Effector memory CD8-positive, alpha-beta T cell (primary cell): ENCODE data around the gene KCTD15.
A peak's percentile ranks its signal among the peaks of the same experiment; 100 is the strongest.

Experiments used
- ATAC-seq: fragments of 150-1000 bp; cut with Tn5 transposase; replicated peaks from 2 replicates; pipeline ENCODE4 v1.10.0; 2021; ENCODE audit warnings: mild to moderate bottlenecking, moderate library complexity
- DNase-seq, 3 experiments: peaks; one replicate each; pipeline ENCODE4 v3.0.0; 2021
- H3K27ac Mint-ChIP-seq, 2 donors: one replicate each; pipeline ENCODE4 v1.8.0; 2022; ENCODE audit warnings: mild to moderate bottlenecking in 2 of 2, mixed read lengths in 2 of 2, moderate library complexity in 2 of 2
- H3K27me3 Mint-ChIP-seq, 2 donors: one replicate each; pipeline ENCODE4 v1.8.0; 2022; ENCODE audit warnings: mixed read lengths in 2 of 2
- H3K36me3 Mint-ChIP-seq: one replicate; pipeline ENCODE4 v1.8.0; 2022; ENCODE audit warnings: mild to moderate bottlenecking, moderate library complexity, mixed read lengths; ENCODE audit not compliant: insufficient read depth
- H3K4me1 Mint-ChIP-seq, 2 donors: one replicate each; pipeline ENCODE4 v1.8.0; 2022; ENCODE audit warnings: low read depth in 2 of 2, mixed read lengths in 2 of 2
- H3K4me3 Mint-ChIP-seq, 2 donors: one replicate each; pipeline ENCODE4 v1.8.0; 2022; ENCODE audit warnings: mild to moderate bottlenecking in 2 of 2, mixed read lengths in 2 of 2, moderate library complexity in 2 of 2
- H3K9me3 Mint-ChIP-seq, 2 donors: one replicate each; pipeline ENCODE4 v1.8.0; 2022; ENCODE audit warnings: mixed read lengths in 2 of 2

Gene KCTD15

GRCh38 chr19:33775731-33776487 lies 20.8 kb upstream of the KCTD15 start:
- H3K9me3 Mint-ChIP-seq, result no peaks in the 10 kb centered on the region
- H3K27ac Mint-ChIP-seq, result no peak overlapping the region
- H3K4me3 Mint-ChIP-seq, result no peak overlapping the region
- no peaks in the 10 kb centered on the region for H3K36me3 Mint-ChIP-seq
- no peak for ATAC-seq
- H3K4me1 Mint-ChIP-seq, result peaks cover 9 to 11% of the 10 kb centered on the region in 2 donors
- no peak for DNase-seq
- peaks cover 35 to 49% of the 10 kb centered on the region in 2 donors for H3K27me3 Mint-ChIP-seq

GRCh38 chr19:33777351-33777750 lies 19.3 kb upstream of the KCTD15 start:
- Mint-ChIP-seq H3K4me3 (no peak overlapping the region), H3K27me3 (peaks cover 36 to 54% of the 10 kb centered on the region in 2 donors), H3K36me3 (no peaks in the 10 kb centered on the region), H3K4me1 (peaks cover 10 to 11% of the 10 kb centered on the region in 2 donors), H3K9me3 (no peaks in the 10 kb centered on the region), H3K27ac (no peak overlapping the region)
- ATAC-seq (no peak), DNase-seq (no peak)

GRCh38 chr19:33777753-33778088 lies 18.9 kb upstream of the KCTD15 start:
- Mint-ChIP-seq H3K4me1 (peaks cover 11% of the 10 kb centered on the region in 2 donors), H3K27ac (no peak overlapping the region), H3K4me3 (no peak overlapping the region), H3K9me3 (no peaks in the 10 kb centered on the region), H3K36me3 (no peaks in the 10 kb centered on the region), H3K27me3 (peaks cover 40 to 58% of the 10 kb centered on the region in 2 donors)
- ATAC-seq, result no peak
- no peak for DNase-seq

- H3K9me3 Mint-ChIP-seq, result no peaks in the 10 kb centered on the region
- H3K4me3 Mint-ChIP-seq, result no peak overlapping the region
- H3K27me3 Mint-ChIP-seq, result peaks cover 40 to 59% of the 10 kb centered on the region in 2 donors
These were observed 18.4 kb upstream of the KCTD15 start for GRCh38 chr19:33778089-33778791.

GRCh38 chr19:33779849-33780248 lies 16.8 kb upstream of the KCTD15 start:
- H3K4me3 Mint-ChIP-seq, result no peak overlapping the region

More at GRCh38 chr19:33778089-33778791, 18.4 kb upstream of the KCTD15 start:
- Mint-ChIP-seq H3K4me1 (peaks cover 11% of the 10 kb centered on the region in 2 donors), H3K27ac (no peak overlapping the region), H3K36me3 (no peaks in the 10 kb centered on the region)
- DNase-seq (peak; percentile 82 to 85 (median 84)), ATAC-seq (peak; percentile 97)

GRCh38 chr19:33780251-33780650 lies 16.4 kb upstream of the KCTD15 start:
- H3K36me3 Mint-ChIP-seq, result no peaks in the 10 kb centered on the region
- DNase-seq (no peak), ATAC-seq (no peak)
- H3K4me3 Mint-ChIP-seq, result no peak overlapping the region
- peaks cover 11 to 19% of the 10 kb centered on the region in 2 donors for H3K4me1 Mint-ChIP-seq
- H3K27ac Mint-ChIP-seq, result no peak overlapping the region
- H3K27me3 Mint-ChIP-seq, result peaks cover 39 to 56% of the 10 kb centered on the region in 2 donors
- no peaks in the 10 kb centered on the region for H3K9me3 Mint-ChIP-seq

More at GRCh38 chr19:33779849-33780248, 16.8 kb upstream of the KCTD15 start:
- no peak for ATAC-seq
- Mint-ChIP-seq H3K36me3 (no peaks in the 10 kb centered on the region), H3K9me3 (no peaks in the 10 kb centered on the region), H3K27ac (no peak overlapping the region), H3K4me1 (peaks cover 11 to 15% of the 10 kb centered on the region in 2 donors), H3K27me3 (peaks cover 40 to 59% of the 10 kb centered on the region in 2 donors)
- no peak for DNase-seq

- H3K4me1 Mint-ChIP-seq, result peaks cover 13 to 24% of the 10 kb centered on the region in 2 donors
- H3K27ac Mint-ChIP-seq, result no peak overlapping the region
- no peak overlapping the region for H3K4me3 Mint-ChIP-seq
- DNase-seq (no peak), ATAC-seq (no peak)
- H3K9me3 Mint-ChIP-seq, result no peaks in the 10 kb centered on the region
- H3K27me3 Mint-ChIP-seq, result peaks cover 34 to 53% of the 10 kb centered on the region in 2 donors
- H3K36me3 Mint-ChIP-seq, result no peaks in the 10 kb centered on the region
These were observed 15.9 kb upstream of the KCTD15 start for GRCh38 chr19:33780746-33781145.

- Mint-ChIP-seq H3K4me1 (peaks cover 16 to 27% of the 10 kb centered on the region in 2 donors), H3K9me3 (no peaks in the 10 kb centered on the region), H3K27me3 (peaks cover 29 to 51% of the 10 kb centered on the region in 2 donors), H3K27ac (no peak overlapping the region), H3K36me3 (no peaks in the 10 kb centered on the region), H3K4me3 (no peak overlapping the region)
- DNase-seq (no peak), ATAC-seq (no peak)
These were observed 15.2 kb upstream of the KCTD15 start for GRCh38 chr19:33781415-33781935.

- H3K4me3 Mint-ChIP-seq, result no peak overlapping the region
- H3K9me3 Mint-ChIP-seq, result no peaks in the 10 kb centered on the region
- no peak for DNase-seq
- H3K36me3 Mint-ChIP-seq, result no peaks in the 10 kb centered on the region
- peaks cover 16 to 27% of the 10 kb centered on the region in 2 donors for H3K4me1 Mint-ChIP-seq
- no peak for ATAC-seq
- H3K27ac Mint-ChIP-seq, result peak overlapping the region in 1 of 2 donors; percentile 39
- H3K27me3 Mint-ChIP-seq, result peaks cover 29 to 51% of the 10 kb centered on the region in 2 donors
These were observed 14.7 kb upstream of the KCTD15 start for GRCh38 chr19:33781996-33782395.

- no peaks in the 10 kb centered on the region for H3K9me3 Mint-ChIP-seq
- no peak for DNase-seq
- H3K4me1 Mint-ChIP-seq, result peaks cover 5 to 24% of the 10 kb centered on the region in 2 donors
- ATAC-seq, result no peak
- no peaks in the 10 kb centered on the region for H3K36me3 Mint-ChIP-seq
- peak overlapping the region in 1 of 2 donors; percentile 39 for H3K27ac Mint-ChIP-seq
- H3K4me3 Mint-ChIP-seq, result no peak overlapping the region
- H3K27me3 Mint-ChIP-seq, result peaks cover 38 to 55% of the 10 kb centered on the region in 2 donors
These were observed 12.2 kb upstream of the KCTD15 start for GRCh38 chr19:33784432-33784831.

- H3K4me3 Mint-ChIP-seq, result peak overlapping the region in 1 of 2 donors; percentile 17
- peaks cover 5 to 19% of the 10 kb centered on the region in 2 donors for H3K4me1 Mint-ChIP-seq
- DNase-seq (no peak), ATAC-seq (no peak)
- peaks cover 29 to 48% of the 10 kb centered on the region in 2 donors for H3K27me3 Mint-ChIP-seq
- H3K27ac Mint-ChIP-seq, result no peak overlapping the region
- H3K36me3 Mint-ChIP-seq, result no peaks in the 10 kb centered on the region
- no peaks in the 10 kb centered on the region for H3K9me3 Mint-ChIP-seq
These were observed 10.9 kb upstream of the KCTD15 start for GRCh38 chr19:33785795-33786194.

- no peaks in the 10 kb centered on the region for H3K9me3 Mint-ChIP-seq
- no peak for ATAC-seq
- no peak overlapping the region for H3K4me3 Mint-ChIP-seq
- H3K4me1 Mint-ChIP-seq, result peaks cover 5 to 16% of the 10 kb centered on the region in 2 donors
- no peak for DNase-seq
- H3K27ac Mint-ChIP-seq, result no peak overlapping the region
- H3K36me3 Mint-ChIP-seq, result no peaks in the 10 kb centered on the region
- peaks cover 39 to 57% of the 10 kb centered on the region in 2 donors for H3K27me3 Mint-ChIP-seq
These were observed 8.0 kb upstream of the KCTD15 start for GRCh38 chr19:33788676-33789075.

GRCh38 chr19:33789344-33789743 lies 7.3 kb upstream of the KCTD15 start:
- H3K4me3 Mint-ChIP-seq, result no peak overlapping the region
- ATAC-seq, result no peak
- DNase-seq, result no peak
- H3K27ac Mint-ChIP-seq, result no peak overlapping the region
- no peaks in the 10 kb centered on the region for H3K9me3 Mint-ChIP-seq
- peaks cover 39 to 58% of the 10 kb centered on the region in 2 donors for H3K27me3 Mint-ChIP-seq
- peaks cover 5 to 16% of the 10 kb centered on the region in 2 donors for H3K4me1 Mint-ChIP-seq
- H3K36me3 Mint-ChIP-seq, result no peaks in the 10 kb centered on the region
